K562 (cell line): ENCODE data around the gene ELF2. TPM values are rescaled to one million over a fixed set of nuclear protein-coding genes. Genes with fewer than 3 reads are reported as not detected.
A peak's percentile ranks its signal among the peaks of the same experiment; 100 is the strongest.

Experiments
- ATF7 ChIP-seq: fragments of 450-650 bp; IDR thresholded peaks from 2 replicates; pipeline ENCODE4 v1.7.1; 2014; ENCODE audit warnings: mild to moderate bottlenecking, moderate library complexity
- BRD9 ChIP-seq: fragments of 450-650 bp; IDR thresholded peaks from 2 replicates; pipeline ENCODE4 v1.6.1; 2018; ENCODE audit warnings: low read depth; ENCODE audit not compliant: partially characterized antibody
- CBFB ChIP-seq: sonication (generic); formaldehyde crosslinking; IDR thresholded peaks from 2 replicates; pipeline ENCODE4 v1.4.0; 2020; ENCODE audit warnings: mild to moderate bottlenecking, missing genetic modification reagents
- CCNT2 ChIP-seq: IDR thresholded peaks from 2 replicates; pipeline ENCODE4 v1.6.1; 2011; ENCODE audit warnings: borderline replicate concordance, low read depth, mild to moderate bottlenecking, moderate library complexity, mixed read lengths, low read length; ENCODE audit not compliant: insufficient read length; ENCODE audit errors: extremely low read depth
- DIDO1 ChIP-seq: fragments of 450-650 bp; IDR thresholded peaks from 2 replicates; pipeline ENCODE4 v1.6.1; 2016; ENCODE audit warnings: low read depth, missing biosample characterization, missing genetic modification characterization
- ESRRB ChIP-seq: fragments of 250-450 bp; sonication (Bioruptor Pico); IDR thresholded peaks from 2 replicates; pipeline ENCODE4 v1.5.0; 2020; ENCODE audit warnings: mild to moderate bottlenecking, moderate library complexity, borderline replicate concordance
- ETS2 ChIP-seq: IDR thresholded peaks from 2 replicates; pipeline ENCODE4 v1.6.1; 2016; ENCODE audit warnings: borderline replicate concordance, missing genetic modification characterization, mild to moderate bottlenecking, moderate library complexity, missing compliant biosample characterization; ENCODE audit not compliant: poor library complexity, severe bottlenecking
- HMG20B ChIP-seq: fragments of 250-450 bp; sonication (Bioruptor Pico); IDR thresholded peaks from 2 replicates; pipeline ENCODE4 v1.5.0; 2021; ENCODE audit warnings: mild to moderate bottlenecking
- KLF13 ChIP-seq: fragments of 450-650 bp; IDR thresholded peaks from 2 replicates; pipeline ENCODE4 v1.6.1; 2016; ENCODE audit warnings: missing genetic modification characterization, low read depth, mild to moderate bottlenecking, missing compliant biosample characterization, moderate library complexity, borderline replicate concordance
- KLF16 ChIP-seq: IDR thresholded peaks from 2 replicates; pipeline ENCODE4 v1.6.1; 2016; ENCODE audit warnings: antibody characterized with exemption
- LEF1 ChIP-seq: fragments of 450-650 bp; IDR thresholded peaks from 2 replicates; pipeline ENCODE4 v1.6.1; 2016; ENCODE audit warnings: mild to moderate bottlenecking
- POU5F1 ChIP-seq: fragments of 150-350 bp; IDR thresholded peaks from 2 replicates; pipeline ENCODE4 v1.6.1; 2014; ENCODE audit warnings: borderline replicate concordance, low read length, low read depth, mild to moderate bottlenecking; ENCODE audit not compliant: partially characterized antibody
- RCOR1 ChIP-seq, 2 experiments: IDR thresholded peaks; 2 replicates each; pipeline ENCODE4 v1.6.1; 2012; ENCODE audit warnings: low read depth in 2 of 2, low read length in 2 of 2, borderline replicate concordance in 1 of 2, improper control_type of control experiment in 1 of 2
- SLC30A9 ChIP-seq: fragments of 250-450 bp; sonication (Bioruptor Pico); IDR thresholded peaks from 2 replicates; pipeline ENCODE4 v1.8.0; 2022; ENCODE audit warnings: mild to moderate bottlenecking, moderate library complexity
- SMARCA4 ChIP-seq: fragments of 450-650 bp; IDR thresholded peaks from 2 replicates; pipeline ENCODE4 v1.6.1; 2016
- SMARCA5 ChIP-seq: fragments of 450-650 bp; IDR thresholded peaks from 2 replicates; pipeline ENCODE4 v1.6.1; 2016
- TBP ChIP-seq: optimal IDR thresholded peaks from 2 replicates; pipeline ENCODE3; 2011; ENCODE audit warnings: low read depth, low read length, improper control_type of control experiment
- XRCC5 ChIP-seq: fragments of 200-400 bp; formaldehyde crosslinking; IDR thresholded peaks from 2 replicates; pipeline ENCODE4 v1.6.1; 2017; ENCODE audit warnings: low read depth, mild to moderate bottlenecking, low read length
- ZKSCAN1 ChIP-seq: fragments of 150-350 bp; IDR thresholded peaks from 2 replicates; pipeline ENCODE4 v1.6.1; 2016; ENCODE audit warnings: low read depth, low read length
- polyA plus RNA-seq, 8 experiments: library from polyadenylated mRNA; depleted of rRNA in 4 of 8; stranded (reverse) in 5 of 8; unstranded in 3 of 8; fragments of >200 nt; fragmentation: Nextera tagmentation in 2 of 8; fragmentation: Illumina TruSeq in 1 of 8; extraction: Ambion mirVana in 2 of 8; extraction: Trizol in 1 of 8; gene quantifications; 2 replicates each; pipeline versions ENCODE4 v1.2.1 to v1.2.3, GENCODE V29; 2011 to 2014; ENCODE audit warnings: inconsistent platforms in 1 of 8, missing spikeins in 1 of 8
- total RNA-seq, 7 experiments: library from RNA; depleted of rRNA in 6 of 7; stranded (reverse); fragments of >200 nt in 6 of 7; fragmentation: Illumina TruSeq in 2 of 7; extraction: Trizol in 2 of 7; gene quantifications; 2 replicates each; pipeline versions ENCODE4 v1.2.1 to v1.2.3, GENCODE V29; 2011 to 2021; ENCODE audit warnings: low replicate concordance in 1 of 7
- TF ChIP-seq, protein P1 (sequence below): sonication (generic); formaldehyde crosslinking; IDR thresholded peaks from 2 replicates; pipeline ENCODE4 v1.8.1; 2023; ENCODE audit warnings: mild to moderate bottlenecking, missing genetic modification reagents
- TF ChIP-seq, protein P2 (sequence below): sonication (generic); formaldehyde crosslinking; IDR thresholded peaks from 2 replicates; pipeline ENCODE4 v1.8.1; 2023; ENCODE audit warnings: mild to moderate bottlenecking, missing genetic modification reagents
- TF ChIP-seq, protein P3 (sequence below): fragments of 250-450 bp; sonication (Bioruptor Pico); IDR thresholded peaks from 2 replicates; pipeline ENCODE4 v1.8.0; 2021; ENCODE audit warnings: borderline replicate concordance, mild to moderate bottlenecking, moderate library complexity; ENCODE audit not compliant: poor library complexity, severe bottlenecking
- TF ChIP-seq, protein P4 (sequence below): sonication (generic); formaldehyde crosslinking; IDR thresholded peaks from 2 replicates; pipeline ENCODE4 v1.8.0; 2023; ENCODE audit warnings: mild to moderate bottlenecking, missing genetic modification reagents

The ELF2 gene
- total and polyA plus RNA-seq, 9 of the 15 experiments (the other 6 are each of a cell fraction or from before 2014, with no cell fraction given): 9.4 to 58.7 (median 41.6) TPM

DNA sequence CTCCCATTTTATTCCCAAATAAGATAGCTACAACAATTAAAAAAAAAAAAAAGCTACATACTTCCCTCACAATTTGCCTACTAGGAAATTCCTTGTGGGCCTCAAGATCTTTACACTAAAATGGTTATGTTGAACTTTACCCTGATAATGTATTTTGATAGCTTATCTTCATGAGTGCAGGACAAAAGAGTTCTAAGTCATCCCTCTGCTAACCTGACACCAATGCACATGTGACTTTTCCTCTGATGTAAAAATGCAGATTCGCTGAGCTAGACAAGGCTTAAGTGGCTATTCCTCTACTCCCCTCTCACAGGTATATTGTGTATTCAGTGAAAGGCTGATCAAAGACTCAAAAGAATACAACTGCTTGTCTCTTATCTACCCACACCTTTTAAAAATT lies 22.5 kb downstream of the ELF2 start (continued):
- TF ChIP-seq ATF7 (peak; percentile 38; the same call in 1 of the 2 replicates), POU5F1 (no peak), SMARCA4 (peak; percentile 91), CCNT2 (peak; percentile 33), ZKSCAN1 (no peak), RCOR1 (IDR thresholded peaks at IDR 0.05; ENCODE audit: borderline replicate concordance in 1 of 2, low read depth in 2 of 2, low read length in 2 of 2) (peak in 1 of 2 experiments; percentile 88; a peak in 2 of 4 replicates), ETS2 (no peak), SLC30A9 (CRISPR knock-in tag) (no peak), TBP (no peak), ESRRB (CRISPR knock-in tag) (no peak), SMARCA5 (no peak), XRCC5 (no peak), DIDO1 (tag) (no peak), KLF13 (no peak), KLF16 (peak; percentile 38; the same call in 1 of the 2 replicates), HMG20B (no peak), LEF1 (peak; percentile 64; the same call in 1 of the 2 replicates), BRD9 (no peak), CBFB (CRISPR knock-in tag) (no peak)
- TF ChIP-seq, protein P1, sequence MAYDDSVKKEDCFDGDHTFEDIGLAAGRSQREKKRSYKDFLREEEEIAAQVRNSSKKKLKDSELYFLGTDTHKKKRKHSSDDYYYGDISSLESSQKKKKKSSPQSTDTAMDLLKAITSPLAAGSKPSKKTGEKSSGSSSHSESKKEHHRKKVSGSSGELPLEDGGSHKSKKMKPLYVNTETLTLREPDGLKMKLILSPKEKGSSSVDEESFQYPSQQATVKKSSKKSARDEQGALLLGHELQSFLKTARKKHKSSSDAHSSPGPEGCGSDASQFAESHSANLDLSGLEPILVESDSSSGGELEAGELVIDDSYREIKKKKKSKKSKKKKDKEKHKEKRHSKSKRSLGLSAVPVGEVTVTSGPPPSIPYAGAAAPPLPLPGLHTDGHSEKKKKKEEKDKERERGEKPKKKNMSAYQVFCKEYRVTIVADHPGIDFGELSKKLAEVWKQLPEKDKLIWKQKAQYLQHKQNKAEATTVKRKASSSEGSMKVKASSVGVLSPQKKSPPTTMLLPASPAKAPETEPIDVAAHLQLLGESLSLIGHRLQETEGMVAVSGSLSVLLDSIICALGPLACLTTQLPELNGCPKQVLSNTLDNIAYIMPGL (CRISPR knock-in tag): no peak
- TF ChIP-seq, protein P2, sequence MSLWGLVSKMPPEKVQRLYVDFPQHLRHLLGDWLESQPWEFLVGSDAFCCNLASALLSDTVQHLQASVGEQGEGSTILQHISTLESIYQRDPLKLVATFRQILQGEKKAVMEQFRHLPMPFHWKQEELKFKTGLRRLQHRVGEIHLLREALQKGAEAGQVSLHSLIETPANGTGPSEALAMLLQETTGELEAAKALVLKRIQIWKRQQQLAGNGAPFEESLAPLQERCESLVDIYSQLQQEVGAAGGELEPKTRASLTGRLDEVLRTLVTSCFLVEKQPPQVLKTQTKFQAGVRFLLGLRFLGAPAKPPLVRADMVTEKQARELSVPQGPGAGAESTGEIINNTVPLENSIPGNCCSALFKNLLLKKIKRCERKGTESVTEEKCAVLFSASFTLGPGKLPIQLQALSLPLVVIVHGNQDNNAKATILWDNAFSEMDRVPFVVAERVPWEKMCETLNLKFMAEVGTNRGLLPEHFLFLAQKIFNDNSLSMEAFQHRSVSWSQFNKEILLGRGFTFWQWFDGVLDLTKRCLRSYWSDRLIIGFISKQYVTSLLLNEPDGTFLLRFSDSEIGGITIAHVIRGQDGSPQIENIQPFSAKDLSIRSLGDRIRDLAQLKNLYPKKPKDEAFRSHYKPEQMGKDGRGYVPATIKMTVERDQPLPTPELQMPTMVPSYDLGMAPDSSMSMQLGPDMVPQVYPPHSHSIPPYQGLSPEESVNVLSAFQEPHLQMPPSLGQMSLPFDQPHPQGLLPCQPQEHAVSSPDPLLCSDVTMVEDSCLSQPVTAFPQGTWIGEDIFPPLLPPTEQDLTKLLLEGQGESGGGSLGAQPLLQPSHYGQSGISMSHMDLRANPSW (CRISPR knock-in tag): no peak
- TF ChIP-seq, protein P3, sequence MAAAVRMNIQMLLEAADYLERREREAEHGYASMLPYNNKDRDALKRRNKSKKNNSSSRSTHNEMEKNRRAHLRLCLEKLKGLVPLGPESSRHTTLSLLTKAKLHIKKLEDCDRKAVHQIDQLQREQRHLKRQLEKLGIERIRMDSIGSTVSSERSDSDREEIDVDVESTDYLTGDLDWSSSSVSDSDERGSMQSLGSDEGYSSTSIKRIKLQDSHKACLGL (CRISPR knock-in tag): no peak
- TF ChIP-seq, protein P4, sequence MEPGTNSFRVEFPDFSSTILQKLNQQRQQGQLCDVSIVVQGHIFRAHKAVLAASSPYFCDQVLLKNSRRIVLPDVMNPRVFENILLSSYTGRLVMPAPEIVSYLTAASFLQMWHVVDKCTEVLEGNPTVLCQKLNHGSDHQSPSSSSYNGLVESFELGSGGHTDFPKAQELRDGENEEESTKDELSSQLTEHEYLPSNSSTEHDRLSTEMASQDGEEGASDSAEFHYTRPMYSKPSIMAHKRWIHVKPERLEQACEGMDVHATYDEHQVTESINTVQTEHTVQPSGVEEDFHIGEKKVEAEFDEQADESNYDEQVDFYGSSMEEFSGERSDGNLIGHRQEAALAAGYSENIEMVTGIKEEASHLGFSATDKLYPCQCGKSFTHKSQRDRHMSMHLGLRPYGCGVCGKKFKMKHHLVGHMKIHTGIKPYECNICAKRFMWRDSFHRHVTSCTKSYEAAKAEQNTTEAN (CRISPR knock-in tag): no peak
